ENCODE results near the gene SNPH.

The SNPH gene

GRCh38 chr20:1325173-1326030 is 59.3 kb downstream of the SNPH start:
- peak; percentile 99 for DNase-seq

- no peak for DNase-seq
Observed at GRCh38 chr20:1326031-1326930, 60.2 kb downstream of the SNPH start.

- DNase-seq = no peak
Observed at GRCh38 chr20:1327241-1327653, 61.2 kb downstream of the SNPH start.

GRCh38 chr20:1327827-1328679 is 62.0 kb downstream of the SNPH start:
- DNase-seq = no peak

GRCh38 chr20:1328680-1329330 is 62.7 kb downstream of the SNPH start, which contains the start of gene SDCBP2:
Gene SDCBP2, minus strand, starts transcription at chr20:1329139. Its CDS starts 8,723 bp downstream, at chr20:1320416.
- DNase-seq = no peak

GRCh38 chr20:1330075-1330830 is 64.2 kb downstream of the SNPH start:
- DNase-seq = peak in 1 of 2 donors; percentile 35

- no peak for DNase-seq
Observed at GRCh38 chr20:1331101-1331500, 65.0 kb downstream of the SNPH start.

GRCh38 chr20:1331801-1332453 is 65.8 kb downstream of the SNPH start:
- no peak for DNase-seq

- no peak for DNase-seq
Observed at GRCh38 chr20:1332749-1333300, 66.7 kb downstream of the SNPH start.

GRCh38 chr20:1333462-1334369 is 67.6 kb downstream of the SNPH start:
- DNase-seq = no peak

- no peak for DNase-seq
Observed at GRCh38 chr20:1334370-1334731, 68.3 kb downstream of the SNPH start.

GRCh38 chr20:1334761-1335160 is 68.7 kb downstream of the SNPH start:
- DNase-seq = no peak

GRCh38 chr20:1335961-1336698 is 70.0 kb downstream of the SNPH start:
- no peak for DNase-seq

- no peak for DNase-seq
Observed at GRCh38 chr20:1336699-1337367, 70.7 kb downstream of the SNPH start.

GRCh38 chr20:1337441-1337840 is 71.3 kb downstream of the SNPH start:
- DNase-seq = no peak

- no peak for DNase-seq
Observed at GRCh38 chr20:1338096-1338495, 72.0 kb downstream of the SNPH start.

GRCh38 chr20:1338801-1339200 is 72.7 kb downstream of the SNPH start:
- DNase-seq = no peak
